DND-41 (cell line): ENCODE measurements around the gene CDT1.

Experiments used
- ATAC-seq: fragments of 200-7000 bp; cut with Tn5 transposase; 3 replicates; pipeline ENCODE4 v1.9.1; 2021; ENCODE audit warnings: low read depth; ENCODE audit not compliant: insufficient read depth
- DNase-seq: peaks from one replicate; pipeline ENCODE4 v3.0.0-alpha.2; 2020
- H2AFZ ChIP-seq: 2 replicates; pipeline ENCODE4 v1.6.0; 2012; ENCODE audit warnings: low read depth, low read length
- H3K27ac ChIP-seq: 2 replicates; pipeline ENCODE4 v1.5.1; 2012; ENCODE audit warnings: low read length, inconsistent platforms
- H3K27me3 ChIP-seq: fragments of 200-600 bp; sonication (generic); 2 replicates; pipeline ENCODE4 v1.6.0; 2012; ENCODE audit warnings: low read length, mild to moderate bottlenecking, inconsistent platforms; ENCODE audit not compliant: insufficient read depth, poor library complexity
- H3K36me3 ChIP-seq: 2 replicates; pipeline ENCODE4 v1.5.1; 2012; ENCODE audit warnings: low read length, inconsistent platforms; ENCODE audit not compliant: insufficient read depth
- H3K4me1 ChIP-seq: 2 replicates; pipeline ENCODE4 v1.5.1; 2012; ENCODE audit warnings: mild to moderate bottlenecking, low read length; ENCODE audit not compliant: insufficient read depth
- H3K4me2 ChIP-seq: 2 replicates; pipeline ENCODE4 v1.6.0; 2012; ENCODE audit warnings: mild to moderate bottlenecking, moderate library complexity, low read length, inconsistent platforms; ENCODE audit not compliant: insufficient read depth
- H3K4me3 ChIP-seq, 2 experiments: fragments of 200-600 bp in 1 of 2; shearing (Covaris generic) in 1 of 2; 2 replicates each; pipeline ENCODE4 v1.5.1; 2012 to 2016; ENCODE audit warnings: inconsistent platforms in 2 of 2, low read length in 2 of 2, mild to moderate bottlenecking in 2 of 2, low read depth in 1 of 2, moderate library complexity in 1 of 2
- H3K79me2 ChIP-seq: 2 replicates; pipeline ENCODE4 v1.6.0; 2012; ENCODE audit warnings: low read length, inconsistent platforms; ENCODE audit not compliant: insufficient read depth
- H3K9ac ChIP-seq: 2 replicates; pipeline ENCODE4 v1.6.0; 2012; ENCODE audit warnings: low read depth, mild to moderate bottlenecking, inconsistent platforms, low read length, moderate library complexity
- H3K9me3 ChIP-seq: 2 replicates; pipeline ENCODE4 v1.5.1; 2012; ENCODE audit warnings: low read length, moderate library complexity, mild to moderate bottlenecking, inconsistent platforms; ENCODE audit not compliant: insufficient read depth, severe bottlenecking
- H4K20me1 ChIP-seq: 2 replicates; pipeline ENCODE4 v1.6.0; 2012; ENCODE audit warnings: low read length; ENCODE audit not compliant: insufficient read depth
- CTCF ChIP-seq: IDR thresholded peaks from 2 replicates; pipeline ENCODE4 v1.5.1; 2012; ENCODE audit warnings: borderline replicate concordance, low read length, moderate library complexity, mild to moderate bottlenecking; ENCODE audit not compliant: poor library complexity, severe bottlenecking; ENCODE audit errors: extremely low read depth
- EZH2 ChIP-seq: IDR thresholded peaks from 3 replicates; pipeline ENCODE4 v1.6.1; 2012; ENCODE audit warnings: borderline replicate concordance, low read depth, mild to moderate bottlenecking, moderate library complexity, low read length, inconsistent platforms; ENCODE audit not compliant: severe bottlenecking

CDT1 gene

GRCh38 chr16:88782454-88783390 lies 20.9 kb upstream of the CDT1 start:
- no peaks in the 10 kb centered on the region for H3K27me3 ChIP-seq
- peak overlapping the region in 1 of 2 experiments; percentile 56; a peak in 2 of 4 replicates for H3K4me3 ChIP-seq
- H2AFZ ChIP-seq: no peak overlapping the region
- no peaks in the 10 kb centered on the region for H3K9me3 ChIP-seq
- H3K4me2 ChIP-seq: peak overlapping the region; percentile 73
- TF ChIP-seq EZH2: no peak
- TF ChIP-seq CTCF: no peak
- H3K36me3 ChIP-seq: peaks cover 5% of the 10 kb centered on the region; the same call in 1 of the 2 replicates
- H3K4me1 ChIP-seq: peaks cover 47% of the 10 kb centered on the region
- peak overlapping the region; percentile 86 for H3K27ac ChIP-seq
- H3K79me2 ChIP-seq: peaks cover 82% of the 10 kb centered on the region
- DNase-seq (no peak), ATAC-seq (no peak)
- peaks cover 58% of the 10 kb centered on the region for H4K20me1 ChIP-seq
- H3K9ac ChIP-seq: peak overlapping the region; percentile 94

- peaks cover 74% of the 10 kb centered on the region for H3K79me2 ChIP-seq
- no peaks in the 10 kb centered on the region for H3K27me3 ChIP-seq
- H3K4me3 ChIP-seq: peak overlapping the region; percentile 56 to 64; a peak in 3 of 4 replicates
- H3K4me1 ChIP-seq: peaks cover 47% of the 10 kb centered on the region
- peak overlapping the region; percentile 73 for H3K4me2 ChIP-seq
- H3K9me3 ChIP-seq: no peaks in the 10 kb centered on the region
- peaks cover 50% of the 10 kb centered on the region for H4K20me1 ChIP-seq
- no peak overlapping the region for H2AFZ ChIP-seq
- TF ChIP-seq CTCF (no peak), EZH2 (no peak)
- H3K36me3 ChIP-seq: peaks cover 5% of the 10 kb centered on the region; the same call in 1 of the 2 replicates
- H3K27ac ChIP-seq: peak overlapping the region; percentile 86
- peak overlapping the region; percentile 94 for H3K9ac ChIP-seq
- peak; percentile 55 for DNase-seq
- ATAC-seq: peak; percentile 20
Measured at GRCh38 chr16:88783391-88784073, 20.1 kb upstream of the CDT1 start.

- H3K4me1 ChIP-seq: peaks cover 48% of the 10 kb centered on the region
- H3K4me2 ChIP-seq: peak overlapping the region; percentile 73
- DNase-seq (peak; percentile 68), ATAC-seq (peak; percentile 21)
- H3K9me3 ChIP-seq: no peaks in the 10 kb centered on the region
- peak overlapping the region; percentile 94 for H3K9ac ChIP-seq
- H2AFZ ChIP-seq: peak overlapping the region; percentile 69
- H3K27me3 ChIP-seq: no peaks in the 10 kb centered on the region
- peak overlapping the region; percentile 56 to 64; a peak in 3 of 4 replicates for H3K4me3 ChIP-seq
- TF ChIP-seq CTCF (peak; percentile 57), EZH2 (no peak)
- peak overlapping the region; percentile 86 for H3K27ac ChIP-seq
- H3K79me2 ChIP-seq: peaks cover 67% of the 10 kb centered on the region
- H4K20me1 ChIP-seq: peaks cover 42% of the 10 kb centered on the region
- H3K36me3 ChIP-seq: peaks cover 5% of the 10 kb centered on the region; the same call in 1 of the 2 replicates
Measured at GRCh38 chr16:88784074-88784855, 19.3 kb upstream of the CDT1 start.
